Gastrocnemius medialis (tissue), 4 donors: ENCODE results near the gene AQP12B. TPM values are rescaled to one million over a fixed set of nuclear protein-coding genes. Genes with fewer than 3 reads are reported as not detected.

Experiments
- ATAC-seq, 2 donors: fragments of 150-250 bp; one replicate each; pipeline ENCODE4 v1.9.1; 2016
- DNase-seq, 2 donors: peaks; one replicate each; pipeline ENCODE4 v3.0.0-alpha.2; 2019
- H3K27ac ChIP-seq, 4 donors: fragments of 200-600 bp; sonication (generic); 1 replicate in 1 of 4; 2 replicates in 3 of 4; pipeline ENCODE4 v1.5.1; 2016 to 2018; ENCODE audit warnings: mild to moderate bottlenecking in 2 of 4, moderate library complexity in 1 of 4
- H3K27me3 ChIP-seq, 3 donors: fragments of 200-600 bp; sonication (generic) in 2 of 3; 1 replicate in 1 of 3; 2 replicates in 2 of 3; pipeline versions ENCODE4 v1.5.1 to v1.6.0; 2016 to 2019; ENCODE audit warnings: mild to moderate bottlenecking in 1 of 3, moderate library complexity in 1 of 3
- H3K36me3 ChIP-seq, 2 donors: fragments of 200-600 bp; sonication (generic) in 1 of 2; one replicate each; pipeline ENCODE4 v1.5.1; 2017 to 2018
- H3K4me1 ChIP-seq, 2 donors: fragments of 200-600 bp; sonication (generic) in 1 of 2; one replicate each; pipeline ENCODE4 v1.5.1; 2016 to 2017; ENCODE audit warnings: mild to moderate bottlenecking in 2 of 2
- H3K4me3 ChIP-seq, 4 donors: fragments of 200-600 bp; sonication (generic) in 3 of 4; 1 replicate in 1 of 4; 2 replicates in 3 of 4; pipeline ENCODE4 v1.5.1; 2016 to 2019; ENCODE audit warnings: mild to moderate bottlenecking in 2 of 4
- H3K9me3 ChIP-seq, 3 donors: fragments of 200-600 bp; sonication (generic) in 2 of 3; 1 replicate in 1 of 3; 2 replicates in 2 of 3; pipeline ENCODE4 v1.5.1; 2016 to 2019
- CTCF ChIP-seq, 5 experiments: fragments of 450-650 bp in 3 of 5; fragments of 200-600 bp in 2 of 5; sonication (generic) in 2 of 5; IDR thresholded peaks in 4 of 5; conservative IDR thresholded peaks in 1 of 5; 1 replicate in 4 of 5; 2 replicates in 1 of 5; pipeline ENCODE4 v1.5.1; 2016 to 2019; ENCODE audit warnings: antibody characterized with exemption in 5 of 5, mild to moderate bottlenecking in 3 of 5, moderate library complexity in 3 of 5
- POLR2A ChIP-seq, 2 donors: fragments of 450-650 bp; IDR thresholded peaks; one replicate each; pipeline ENCODE4 v1.6.1; 2017; ENCODE audit warnings: antibody characterized with exemption in 2 of 2, mild to moderate bottlenecking in 2 of 2, moderate library complexity in 2 of 2
- in situ Hi-C, 4 donors: fragments of 200-750 bp; cut with MboI; loops; one replicate each; pipeline versions ENCODE4 v1.15.0 to v1.8.0; 2017; ENCODE audit warnings: low sequenced_read_pairs in 4 of 4
- intact Hi-C: fragments of 100-400 bp; cut with DNase I; formaldehyde crosslinking; loops from one replicate; pipeline ENCODE4 v1.15.1; 2023; ENCODE audit warnings: low total_unique reads
- total RNA-seq, 4 donors: library from RNA; depleted of rRNA; stranded (reverse); fragments of >200 nt; gene quantifications; one replicate each; pipeline versions ENCODE4 v1.1.0 to v1.2.3, GENCODE V29; 2016

Gene AQP12B
- total RNA-seq, 4 donors from 2014 or later, result not detected

DNA sequence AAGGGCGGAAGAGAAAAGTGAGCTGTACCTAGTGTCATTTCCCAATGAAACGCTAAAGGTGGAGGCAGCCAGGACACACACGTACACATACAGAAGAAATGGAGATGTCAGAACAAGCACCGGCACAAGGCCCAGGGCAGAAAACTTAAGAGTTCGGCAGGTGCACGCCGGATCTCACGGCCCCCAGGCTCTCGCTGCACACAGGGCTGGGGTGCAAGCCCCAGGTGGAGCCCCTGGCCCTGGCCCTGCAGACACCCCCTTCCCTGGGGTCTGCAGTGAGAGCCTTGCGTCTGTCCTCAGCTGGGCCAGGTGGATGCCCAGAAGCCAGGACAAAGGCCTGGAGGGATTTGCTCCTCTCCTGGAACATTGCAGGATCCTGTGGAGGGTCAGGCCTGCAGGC, 45.7 kb upstream of the AQP12B start:
- in situ Hi-C loops (no loop called here), intact Hi-C loops (no loop called here)
- DNase-seq, result no peak
- H3K27ac ChIP-seq, result no peak overlapping the region
- ATAC-seq, result no peak
- H3K4me1 ChIP-seq, result no peaks in the 10 kb centered on the region
- peaks cover 14 to 26% (median 21%) of the 10 kb centered on the region in 3 donors for H3K27me3 ChIP-seq
- H3K4me3 ChIP-seq, result no peak overlapping the region
- no peaks in the 10 kb centered on the region for H3K9me3 ChIP-seq
- no peak for TF ChIP-seq POLR2A (IDR thresholded peaks at IDR 0.05)
- TF ChIP-seq CTCF (IDR thresholded peaks at IDR 0.05 in 4 of 5, conservative IDR thresholded peaks at IDR 0.05 in 1 of 5), result no peak
- no peaks in the 10 kb centered on the region for H3K36me3 ChIP-seq

DNA sequence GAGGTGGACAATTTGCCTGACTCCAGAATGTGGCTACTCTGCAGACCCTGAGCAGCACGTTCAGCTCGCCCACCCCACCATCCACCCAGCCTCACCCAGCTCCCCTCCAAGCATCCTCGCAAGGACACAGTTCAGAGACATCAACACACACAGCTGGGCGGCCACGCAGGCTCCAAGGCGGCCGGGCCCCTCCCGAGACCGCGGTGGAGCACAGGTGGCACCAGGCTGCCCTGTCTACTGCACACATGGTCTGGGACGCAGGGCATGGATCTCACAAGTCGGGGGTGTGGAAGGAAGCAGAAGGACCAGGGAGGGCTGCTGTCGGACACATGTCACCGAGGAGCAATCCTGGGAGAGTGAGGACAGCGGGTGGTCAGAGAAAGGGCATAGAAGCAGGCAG, 45.2 kb upstream of the AQP12B start:
- H3K27ac ChIP-seq, result no peak overlapping the region
- in situ Hi-C loops (no loop called here), intact Hi-C loops (no loop called here)
- peaks cover 14 to 26% (median 21%) of the 10 kb centered on the region in 3 donors for H3K27me3 ChIP-seq
- H3K36me3 ChIP-seq, result no peaks in the 10 kb centered on the region
- H3K9me3 ChIP-seq, result no peaks in the 10 kb centered on the region
- DNase-seq (no peak), ATAC-seq (no peak)
- TF ChIP-seq POLR2A (IDR thresholded peaks at IDR 0.05) (no peak), CTCF (IDR thresholded peaks at IDR 0.05 in 4 of 5, conservative IDR thresholded peaks at IDR 0.05 in 1 of 5) (no peak)
- no peak overlapping the region for H3K4me3 ChIP-seq
- no peaks in the 10 kb centered on the region for H3K4me1 ChIP-seq

- H3K36me3 ChIP-seq, result no peaks in the 10 kb centered on the region
- no peaks in the 10 kb centered on the region for H3K9me3 ChIP-seq
- H3K4me3 ChIP-seq, result no peak overlapping the region
- DNase-seq (no peak), ATAC-seq (no peak)
- in situ Hi-C loops (no loop called here), intact Hi-C loops (no loop called here)
- H3K27me3 ChIP-seq, result peaks cover 14 to 26% (median 21%) of the 10 kb centered on the region in 3 donors
- TF ChIP-seq POLR2A (IDR thresholded peaks at IDR 0.05) (no peak), CTCF (IDR thresholded peaks at IDR 0.05 in 4 of 5, conservative IDR thresholded peaks at IDR 0.05 in 1 of 5) (no peak)
- H3K27ac ChIP-seq, result no peak overlapping the region
- no peaks in the 10 kb centered on the region for H3K4me1 ChIP-seq
Measured at GRCh38 chr2:240727439-240727838, 44.8 kb upstream of the AQP12B start.

GRCh38 chr2:240726876-240727275, 44.2 kb upstream of the AQP12B start:
- no peak for ATAC-seq
- H3K27ac ChIP-seq, result no peak overlapping the region
- TF ChIP-seq CTCF (IDR thresholded peaks at IDR 0.05 in 4 of 5, conservative IDR thresholded peaks at IDR 0.05 in 1 of 5) (no peak), POLR2A (IDR thresholded peaks at IDR 0.05) (no peak)
- H3K9me3 ChIP-seq, result no peaks in the 10 kb centered on the region
- intact Hi-C loops (no loop called here), in situ Hi-C loops (no loop called here)
- no peak overlapping the region for H3K4me3 ChIP-seq
- no peak for DNase-seq
- no peaks in the 10 kb centered on the region for H3K36me3 ChIP-seq
- H3K27me3 ChIP-seq, result peaks cover 14 to 26% (median 21%) of the 10 kb centered on the region in 3 donors
- no peaks in the 10 kb centered on the region for H3K4me1 ChIP-seq

DNA sequence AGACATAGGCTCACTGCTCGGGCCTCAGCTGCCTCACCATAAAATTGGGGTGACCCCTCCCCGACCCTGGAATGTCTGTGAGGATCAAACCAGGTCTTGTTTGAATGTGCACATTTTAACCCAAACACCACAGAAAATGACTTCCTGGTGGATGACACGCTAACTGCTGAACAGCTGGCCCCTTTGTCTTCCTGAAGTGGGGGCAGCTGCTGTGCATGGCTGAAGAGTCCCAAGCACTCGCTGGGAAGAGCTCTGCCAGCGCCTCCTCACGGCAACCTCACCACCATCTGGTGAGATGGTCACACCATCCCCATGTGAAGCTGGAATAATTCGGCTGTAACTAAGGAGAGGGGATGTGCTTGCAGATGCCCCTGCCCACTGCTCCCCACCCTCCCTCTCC, 43.0 kb upstream of the AQP12B start:
- DNase-seq (no peak), ATAC-seq (no peak)
- intact Hi-C loops, result no loop called here
- Histone ChIP-seq H3K36me3 (no peaks in the 10 kb centered on the region), H3K4me3 (no peak overlapping the region), H3K9me3 (no peaks in the 10 kb centered on the region), H3K27ac (no peak overlapping the region), H3K27me3 (peaks cover 8 to 17% (median 11%) of the 10 kb centered on the region in 3 donors), H3K4me1 (no peaks in the 10 kb centered on the region)
- in situ Hi-C loops, result no loop called here
- no peak for TF ChIP-seq POLR2A (IDR thresholded peaks at IDR 0.05)
- no peak for TF ChIP-seq CTCF (IDR thresholded peaks at IDR 0.05 in 4 of 5, conservative IDR thresholded peaks at IDR 0.05 in 1 of 5)
